Karpas-422 (cell line): ENCODE data around the gene CYP1A2. TPM values are rescaled to one million over a fixed set of nuclear protein-coding genes. Genes with fewer than 3 reads are reported as not detected.

Source experiments
- DNase-seq: peaks from one replicate; pipeline ENCODE4 v3.0.0-alpha.2; 2015
- H2AFZ ChIP-seq: fragments of 200-600 bp; sonication (generic); 2 replicates; pipeline ENCODE4 v1.6.1; 2014; ENCODE audit warnings: antibody characterized with exemption, low read length, mixed read lengths
- H3K27ac ChIP-seq: fragments of 200-600 bp; sonication (generic); 2 replicates; pipeline ENCODE4 v1.5.1; 2014; ENCODE audit warnings: mild to moderate bottlenecking, low read length, moderate library complexity
- H3K27me3 ChIP-seq: fragments of 200-600 bp; sonication (generic); 2 replicates; pipeline ENCODE4 v1.6.1; 2014; ENCODE audit warnings: low read length, mixed read lengths
- H3K36me3 ChIP-seq: fragments of 200-600 bp; sonication (generic); 2 replicates; pipeline ENCODE4 v1.6.1; 2014; ENCODE audit warnings: low read length, mixed read lengths; ENCODE audit not compliant: insufficient read depth
- H3K4me1 ChIP-seq: fragments of 200-600 bp; sonication (generic); 2 replicates; pipeline ENCODE4 v1.6.1; 2014; ENCODE audit warnings: mild to moderate bottlenecking, low read length, mixed read lengths
- H3K4me2 ChIP-seq: fragments of 200-600 bp; sonication (generic); 2 replicates; pipeline ENCODE4 v1.6.1; 2014; ENCODE audit warnings: low read length, low read depth, mild to moderate bottlenecking; ENCODE audit not compliant: poor library complexity, severe bottlenecking
- H3K4me3 ChIP-seq: fragments of 200-600 bp; sonication (generic); 2 replicates; pipeline ENCODE4 v1.5.1; 2014; ENCODE audit warnings: mild to moderate bottlenecking, antibody characterized with exemption, low read length, mixed read lengths
- H3K79me2 ChIP-seq: fragments of 200-600 bp; sonication (generic); 2 replicates; pipeline ENCODE4 v1.6.1; 2014; ENCODE audit warnings: mild to moderate bottlenecking, low read length, mixed read lengths
- H3K9ac ChIP-seq: fragments of 200-600 bp; sonication (generic); 2 replicates; pipeline ENCODE4 v1.6.0; 2014; ENCODE audit warnings: low read length
- H3K9me2 ChIP-seq: fragments of 200-600 bp; sonication (generic), shearing (Covaris generic); replicated peaks from 2 replicates; pipeline ENCODE4 v1.6.0; 2014; ENCODE audit warnings: mild to moderate bottlenecking, low read length, moderate library complexity; ENCODE audit not compliant: insufficient read depth
- H3K9me3 ChIP-seq: fragments of 300-700, 200-600 bp; sonication (generic); 2 replicates; pipeline ENCODE4 v1.6.1; 2014; ENCODE audit warnings: low read length, mixed read lengths
- H4K20me1 ChIP-seq: fragments of 200-600 bp; sonication (generic); 2 replicates; pipeline ENCODE4 v1.6.1; 2014; ENCODE audit warnings: mild to moderate bottlenecking, antibody characterized with exemption, low read length, low read depth; ENCODE audit not compliant: insufficient read depth
- total RNA-seq: library from RNA; depleted of rRNA; stranded (reverse); fragments of >200 nt; shearing (Covaris generic); gene quantifications from 2 replicates; pipeline ENCODE4 v1.2.3, GENCODE V29; 2014; ENCODE audit warnings: low replicate concordance

Gene CYP1A2
- total RNA-seq, 1 experiment from 2014 or later = not detected

DNA sequence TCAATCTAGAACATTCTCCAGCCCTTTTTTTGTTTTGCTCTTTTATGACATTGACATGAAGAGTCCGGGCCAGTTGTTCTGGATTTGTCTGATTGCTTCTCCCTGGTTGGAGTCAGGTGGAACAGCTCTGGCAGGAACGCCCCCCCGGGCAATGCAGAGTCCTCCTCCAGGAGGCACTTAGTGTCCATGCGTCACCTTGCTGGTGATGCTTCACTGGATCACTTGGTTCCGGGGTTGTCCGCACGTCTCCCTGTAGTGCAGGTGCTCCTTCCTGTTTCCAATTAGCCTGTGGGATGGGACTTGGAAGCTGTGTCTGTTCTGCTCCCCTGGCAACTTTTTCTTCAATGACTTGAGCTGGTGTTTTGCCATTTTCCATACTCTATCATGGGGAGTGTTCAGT, 43.0 kb downstream of the CYP1A2 start:
- H3K9ac ChIP-seq = peak overlapping the region; percentile 95
- H4K20me1 ChIP-seq = no peaks in the 10 kb centered on the region; the same call in 1 of the 2 replicates
- H3K9me3 ChIP-seq = no peaks in the 10 kb centered on the region
- peaks cover 96% of the 10 kb centered on the region for H3K4me1 ChIP-seq
- H3K27me3 ChIP-seq = no peaks in the 10 kb centered on the region
- H3K4me2 ChIP-seq = peak overlapping the region; percentile 92
- DNase-seq = peak; percentile 70
- no peak overlapping the region for H2AFZ ChIP-seq
- peak overlapping the region; percentile 69 for H3K4me3 ChIP-seq
- no peaks in the 10 kb centered on the region for H3K9me2 ChIP-seq
- H3K79me2 ChIP-seq = peaks cover 65% of the 10 kb centered on the region
- H3K36me3 ChIP-seq = peaks cover 23% of the 10 kb centered on the region
- H3K27ac ChIP-seq = peak overlapping the region; percentile 100

GRCh38 chr15:74792227-74793016, 43.8 kb downstream of the CYP1A2 start:
- Histone ChIP-seq H3K36me3 (peaks cover 23% of the 10 kb centered on the region), H3K27me3 (no peaks in the 10 kb centered on the region), H3K27ac (peak overlapping the region; percentile 100), H3K4me1 (peaks cover 97% of the 10 kb centered on the region), H3K9ac (peak overlapping the region; percentile 95), H4K20me1 (peaks cover under 1% of the 10 kb centered on the region; the same call in 1 of the 2 replicates), H3K9me2 (no peaks in the 10 kb centered on the region), H3K4me2 (peak overlapping the region; percentile 92), H3K79me2 (peaks cover 66% of the 10 kb centered on the region), H3K4me3 (peak overlapping the region; percentile 69), H3K9me3 (no peaks in the 10 kb centered on the region), H2AFZ (no peak overlapping the region)
- peak; percentile 73 for DNase-seq

DNA sequence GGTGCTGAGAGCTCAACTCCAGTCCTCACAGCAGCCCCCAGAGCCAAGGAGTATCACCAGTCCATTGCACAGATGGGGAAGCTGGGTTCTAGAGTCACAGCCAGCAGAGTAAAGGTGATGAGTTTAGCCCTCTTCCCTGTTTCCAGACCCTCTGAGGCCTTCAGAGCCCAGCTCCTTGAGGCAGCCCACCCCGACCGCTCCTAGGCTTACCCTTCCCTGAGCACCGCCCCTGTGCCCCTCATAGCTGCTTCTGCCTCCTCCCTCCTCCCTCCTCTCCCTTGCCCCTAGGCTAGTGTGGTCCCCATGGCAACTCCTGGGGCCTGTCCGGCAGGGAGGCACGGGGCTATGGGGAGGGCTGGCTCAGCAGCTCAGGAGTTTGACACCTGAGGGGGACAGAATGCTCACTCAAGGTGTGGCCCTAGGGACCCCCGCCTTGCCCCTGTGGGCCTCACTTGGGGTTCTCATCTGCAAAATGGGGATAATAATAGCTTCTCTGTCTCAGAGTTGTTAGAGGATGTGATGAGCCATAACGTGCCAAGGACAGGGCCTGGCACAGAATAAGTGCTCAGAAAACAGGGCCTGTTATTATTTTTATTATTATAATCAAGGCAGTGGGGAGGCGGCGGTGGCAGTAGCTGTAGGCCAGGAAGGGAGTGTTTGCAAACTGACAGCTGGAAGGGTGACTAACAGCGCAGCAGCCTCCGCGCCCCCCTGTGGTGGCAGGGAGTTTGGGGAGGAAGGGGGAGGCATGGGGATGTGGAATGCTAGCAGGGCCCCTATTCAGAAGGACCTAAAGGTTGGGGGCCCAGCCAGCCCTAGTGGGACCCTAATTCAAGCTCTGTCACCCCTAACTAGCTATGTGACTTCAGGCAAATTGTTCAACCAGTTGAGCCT, 44.7 kb downstream of the CYP1A2 start:
- Histone ChIP-seq H3K9me2 (no peaks in the 10 kb centered on the region), H3K4me3 (peak overlapping the region; percentile 69), H3K9me3 (no peaks in the 10 kb centered on the region), H3K36me3 (peaks cover 22% of the 10 kb centered on the region), H3K27ac (peak overlapping the region; percentile 100), H3K79me2 (peaks cover 74% of the 10 kb centered on the region), H3K27me3 (no peaks in the 10 kb centered on the region), H2AFZ (no peak overlapping the region), H4K20me1 (peaks cover 5% of the 10 kb centered on the region; the same call in 1 of the 2 replicates), H3K4me1 (peaks cover 97% of the 10 kb centered on the region), H3K4me2 (peak overlapping the region; percentile 92), H3K9ac (peak overlapping the region; percentile 95)
- DNase-seq = peak; percentile 87

- Histone ChIP-seq H3K9me3 (no peaks in the 10 kb centered on the region), H3K9me2 (no peaks in the 10 kb centered on the region), H3K27me3 (no peaks in the 10 kb centered on the region), H3K9ac (peak overlapping the region; percentile 95), H3K79me2 (peaks cover 74% of the 10 kb centered on the region), H3K4me3 (no peak overlapping the region), H3K4me1 (peaks cover 100% of the 10 kb centered on the region), H3K4me2 (peak overlapping the region; percentile 92), H3K27ac (peak overlapping the region; percentile 100), H2AFZ (no peak overlapping the region), H4K20me1 (peaks cover 5% of the 10 kb centered on the region; the same call in 1 of the 2 replicates), H3K36me3 (peaks cover 26% of the 10 kb centered on the region; the same call in 1 of the 2 replicates)
- no peak for DNase-seq
Measured at GRCh38 chr15:74794248-74794969, 45.8 kb downstream of the CYP1A2 start.

DNA sequence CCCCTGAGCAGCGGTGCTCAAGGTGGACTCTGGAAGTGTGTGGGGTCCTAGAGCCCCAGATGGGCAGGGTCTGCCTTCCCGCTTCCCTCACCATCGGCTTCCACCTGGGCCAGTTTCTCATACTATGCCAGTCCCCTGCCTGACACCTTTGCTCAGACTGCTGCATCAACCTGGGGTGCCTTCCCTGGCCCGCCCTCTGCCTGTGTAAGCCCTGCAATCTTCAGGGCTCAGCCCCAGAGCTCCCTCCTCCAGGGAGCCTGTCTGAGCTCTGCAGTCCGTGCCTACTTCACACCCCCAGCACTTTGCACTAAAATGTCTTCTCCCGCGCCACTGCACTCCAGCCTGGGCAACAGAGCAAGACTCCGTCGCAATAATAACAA, 46.3 kb downstream of the CYP1A2 start:
- H2AFZ ChIP-seq = no peak overlapping the region
- H3K36me3 ChIP-seq = peaks cover 26% of the 10 kb centered on the region
- H3K27ac ChIP-seq = peak overlapping the region; percentile 100
- H4K20me1 ChIP-seq = peaks cover 5% of the 10 kb centered on the region; the same call in 1 of the 2 replicates
- H3K9me3 ChIP-seq = no peaks in the 10 kb centered on the region
- H3K27me3 ChIP-seq = no peaks in the 10 kb centered on the region
- H3K9me2 ChIP-seq = no peaks in the 10 kb centered on the region
- H3K4me3 ChIP-seq = no peak overlapping the region
- H3K79me2 ChIP-seq = peaks cover 70% of the 10 kb centered on the region
- H3K4me1 ChIP-seq = peaks cover 100% of the 10 kb centered on the region
- peak overlapping the region; percentile 92 for H3K4me2 ChIP-seq
- no peak for DNase-seq
- peak overlapping the region; percentile 95 for H3K9ac ChIP-seq

DNA sequence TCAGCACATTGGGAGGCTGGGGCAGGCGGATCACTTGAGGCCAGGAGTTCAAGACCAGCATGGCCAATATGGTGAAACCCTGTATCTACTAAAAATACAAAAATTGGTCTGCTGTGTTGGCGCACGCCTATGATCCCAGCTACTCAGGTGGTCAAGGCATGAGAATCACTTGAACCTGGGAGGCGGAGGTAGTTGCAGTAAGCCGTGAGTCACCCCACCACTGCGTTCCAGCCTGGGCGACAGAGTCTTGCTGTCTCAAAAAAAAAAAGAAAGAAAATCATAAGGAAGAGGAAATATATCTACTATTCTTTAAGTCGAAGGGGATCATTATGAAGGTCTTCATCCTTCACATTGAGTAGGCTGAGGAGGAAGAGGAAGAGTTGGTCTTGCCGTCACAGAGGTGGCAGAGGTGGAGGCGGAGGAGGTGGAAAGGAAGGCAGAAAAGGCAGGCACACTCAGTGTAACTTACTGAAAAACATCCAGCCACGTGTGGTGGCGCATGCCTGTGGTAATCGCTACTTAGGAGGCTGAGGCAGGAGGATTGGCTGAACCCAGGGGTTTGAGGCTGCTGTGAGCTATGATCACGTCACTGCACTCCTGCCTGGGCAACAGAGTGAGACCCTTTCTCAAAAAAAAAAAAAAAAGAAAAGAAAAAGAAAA, 47.5 kb downstream of the CYP1A2 start:
- DNase-seq = no peak
- H3K4me3 ChIP-seq = no peak overlapping the region
- H3K36me3 ChIP-seq = peaks cover 30% of the 10 kb centered on the region

GRCh38 chr15:74798388-74799254, 50.0 kb downstream of the CYP1A2 start:
- H3K9me2 ChIP-seq = no peaks in the 10 kb centered on the region
- peak overlapping the region; percentile 63 for H3K4me2 ChIP-seq
- H3K36me3 ChIP-seq = peaks cover 51% of the 10 kb centered on the region
- peak overlapping the region; percentile 72 for H3K9ac ChIP-seq
- peak overlapping the region; percentile 100 for H3K27ac ChIP-seq
- peak; percentile 87 for DNase-seq
- H3K9me3 ChIP-seq = no peaks in the 10 kb centered on the region
- H3K4me3 ChIP-seq = peak overlapping the region; percentile 39; the same call in 1 of the 2 replicates
- peaks cover 18% of the 10 kb centered on the region for H4K20me1 ChIP-seq
- no peaks in the 10 kb centered on the region for H3K27me3 ChIP-seq
- H3K4me1 ChIP-seq = peaks cover 71% of the 10 kb centered on the region
- H3K79me2 ChIP-seq = peaks cover 41% of the 10 kb centered on the region
- H2AFZ ChIP-seq = no peak overlapping the region

More for the DNA sequence above, 47.5 kb downstream of the CYP1A2 start:
- Histone ChIP-seq H3K9me2 (no peaks in the 10 kb centered on the region), H3K9ac (no peak overlapping the region), H3K9me3 (no peaks in the 10 kb centered on the region), H3K4me1 (peaks cover 96% of the 10 kb centered on the region), H3K79me2 (peaks cover 64% of the 10 kb centered on the region), H3K27me3 (no peaks in the 10 kb centered on the region), H2AFZ (no peak overlapping the region), H3K27ac (peak overlapping the region; percentile 100), H4K20me1 (peaks cover 7% of the 10 kb centered on the region), H3K4me2 (peak overlapping the region; percentile 63)
